ENCODE measurements around the gene DST.

Gene DST

GRCh38 chr6:56534680-56535419 lies 107.8 kb downstream of the DST start:
- DNase-seq = no peak

- no peak for DNase-seq
Measured at GRCh38 chr6:56532766-56533551, 109.7 kb downstream of the DST start.

- DNase-seq = no peak
Measured at GRCh38 chr6:56531839-56532595, 110.7 kb downstream of the DST start.

- no peak for DNase-seq
Measured at GRCh38 chr6:56529594-56530191, 113.0 kb downstream of the DST start.

- no peak for DNase-seq
Measured at GRCh38 chr6:56528412-56528841, 114.3 kb downstream of the DST start.

GRCh38 chr6:56527934-56528333 lies 114.8 kb downstream of the DST start:
- DNase-seq = no peak

GRCh38 chr6:56526860-56527544 lies 115.7 kb downstream of the DST start:
- DNase-seq = no peak

GRCh38 chr6:56525974-56526789 lies 116.5 kb downstream of the DST start:
- no peak for DNase-seq

- no peak for DNase-seq
Measured at GRCh38 chr6:56524891-56525703, 117.6 kb downstream of the DST start.

- no peak for DNase-seq
Measured at GRCh38 chr6:56522495-56523270, 120.0 kb downstream of the DST start.

GRCh38 chr6:56521976-56522375 lies 120.7 kb downstream of the DST start:
- no peak for DNase-seq

GRCh38 chr6:56521454-56521853 lies 121.2 kb downstream of the DST start:
- no peak for DNase-seq

GRCh38 chr6:56520218-56520617 lies 122.5 kb downstream of the DST start:
- no peak for DNase-seq

- no peak for DNase-seq
Measured at GRCh38 chr6:56518995-56519767, 123.5 kb downstream of the DST start.

- DNase-seq = no peak
Measured at GRCh38 chr6:56517155-56517745, 125.4 kb downstream of the DST start.

- DNase-seq = no peak
Measured at GRCh38 chr6:56516003-56516402, 126.7 kb downstream of the DST start.

- no peak for DNase-seq
Measured at GRCh38 chr6:56515081-56515905, 127.4 kb downstream of the DST start.

- DNase-seq = no peak
Measured at GRCh38 chr6:56514395-56514794, 128.3 kb downstream of the DST start.

Measured in activated CD4-positive, alpha-beta T cell treated with anti-CD3 and anti-CD28 coated beads for 48 hours (primary cell).